ENCODE data around the gene SLC35A5. TPM values are rescaled to one million over a fixed set of nuclear protein-coding genes. Genes with fewer than 3 reads are reported as not detected.
"Not testable (repeated sequence)": the region's sequence is repeated elsewhere in the genome, so short reads cannot be mapped to it uniquely, and the experiment has no call there.

The SLC35A5 gene
- total RNA-seq, 4 donors from 2014 or later = 11.5 to 73.4 (median 40.4) TPM

DNA sequence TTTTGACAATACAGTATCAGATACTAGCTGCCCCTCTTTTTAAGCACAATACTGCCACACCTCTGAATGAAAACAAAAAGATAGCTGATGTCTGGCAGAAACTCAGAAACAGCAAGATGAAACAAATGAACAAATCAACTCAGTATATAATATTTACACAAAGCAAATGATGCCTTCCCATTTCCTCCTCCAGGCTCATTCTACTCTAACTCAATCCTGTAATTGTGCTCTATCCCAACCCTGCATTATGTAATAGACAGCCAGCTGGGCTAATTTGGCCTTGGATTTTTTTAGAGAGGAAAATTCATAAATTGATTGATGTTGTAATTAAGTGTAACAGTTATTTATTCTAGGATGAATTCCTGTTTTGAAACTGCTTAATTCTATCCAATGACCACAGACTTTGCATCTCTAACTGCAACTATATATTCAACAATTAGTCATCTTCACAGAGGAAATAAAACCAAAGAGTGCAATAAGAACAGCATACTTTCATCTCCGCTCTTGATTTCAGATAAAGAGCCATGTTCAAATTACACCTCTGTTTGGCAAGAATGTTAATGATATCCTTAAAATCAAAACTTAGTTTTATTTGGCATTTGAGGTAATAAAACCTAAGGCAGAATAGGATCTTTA is 6.2 kb upstream of the SLC35A5 start:
- Histone ChIP-seq H3K27me3 (no peaks in the 10 kb centered on the region), H3K4me1 (peaks cover 0 to 8% of the 10 kb centered on the region in 2 donors), H3K36me3 (no peaks in the 10 kb centered on the region), H3K9me3 (no peaks in the 10 kb centered on the region), H3K4me3 (no peak overlapping the region), H3K27ac (no peak overlapping the region)
- intact Hi-C loops (cut with DNase I; ENCODE audit: low total_unique reads) = no loop called here
- no peak for TF ChIP-seq POLR2A (IDR thresholded peaks at IDR 0.05)
- TF ChIP-seq, protein P1, sequence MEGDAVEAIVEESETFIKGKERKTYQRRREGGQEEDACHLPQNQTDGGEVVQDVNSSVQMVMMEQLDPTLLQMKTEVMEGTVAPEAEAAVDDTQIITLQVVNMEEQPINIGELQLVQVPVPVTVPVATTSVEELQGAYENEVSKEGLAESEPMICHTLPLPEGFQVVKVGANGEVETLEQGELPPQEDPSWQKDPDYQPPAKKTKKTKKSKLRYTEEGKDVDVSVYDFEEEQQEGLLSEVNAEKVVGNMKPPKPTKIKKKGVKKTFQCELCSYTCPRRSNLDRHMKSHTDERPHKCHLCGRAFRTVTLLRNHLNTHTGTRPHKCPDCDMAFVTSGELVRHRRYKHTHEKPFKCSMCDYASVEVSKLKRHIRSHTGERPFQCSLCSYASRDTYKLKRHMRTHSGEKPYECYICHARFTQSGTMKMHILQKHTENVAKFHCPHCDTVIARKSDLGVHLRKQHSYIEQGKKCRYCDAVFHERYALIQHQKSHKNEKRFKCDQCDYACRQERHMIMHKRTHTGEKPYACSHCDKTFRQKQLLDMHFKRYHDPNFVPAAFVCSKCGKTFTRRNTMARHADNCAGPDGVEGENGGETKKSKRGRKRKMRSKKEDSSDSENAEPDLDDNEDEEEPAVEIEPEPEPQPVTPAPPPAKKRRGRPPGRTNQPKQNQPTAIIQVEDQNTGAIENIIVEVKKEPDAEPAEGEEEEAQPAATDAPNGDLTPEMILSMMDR (IDR thresholded peaks at IDR 0.05) = no peak
- no peak for DNase-seq

DNA sequence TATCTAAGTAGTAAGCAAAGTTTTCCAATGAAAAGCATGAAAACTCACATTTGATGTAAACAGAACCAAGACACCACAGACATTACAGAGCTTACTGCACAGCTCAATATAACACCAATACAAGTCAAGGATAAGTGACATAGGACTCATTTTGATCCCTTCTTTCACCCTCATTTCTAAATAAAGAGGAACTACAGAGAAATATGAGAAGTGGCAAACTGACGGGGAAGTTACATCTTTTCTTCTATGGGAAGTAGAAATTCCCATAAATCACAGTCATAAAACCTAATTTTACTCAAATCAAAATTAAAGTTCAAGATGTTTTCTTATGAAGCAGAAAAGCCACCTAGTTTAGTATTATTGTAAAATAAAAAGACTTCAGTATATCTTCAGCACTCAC is 3.9 kb upstream of the SLC35A5 start:
- no peaks in the 10 kb centered on the region for H3K9me3 ChIP-seq
- no peak for DNase-seq
- intact Hi-C loops (cut with DNase I; ENCODE audit: low total_unique reads) = no loop called here
- TF ChIP-seq, protein P1 (IDR thresholded peaks at IDR 0.05) = no peak
- no peak overlapping the region for H3K27ac ChIP-seq
- peaks cover 0 to 8% of the 10 kb centered on the region in 2 donors for H3K4me1 ChIP-seq
- no peaks in the 10 kb centered on the region for H3K36me3 ChIP-seq
- no peak overlapping the region for H3K4me3 ChIP-seq
- H3K27me3 ChIP-seq = no peaks in the 10 kb centered on the region

DNA sequence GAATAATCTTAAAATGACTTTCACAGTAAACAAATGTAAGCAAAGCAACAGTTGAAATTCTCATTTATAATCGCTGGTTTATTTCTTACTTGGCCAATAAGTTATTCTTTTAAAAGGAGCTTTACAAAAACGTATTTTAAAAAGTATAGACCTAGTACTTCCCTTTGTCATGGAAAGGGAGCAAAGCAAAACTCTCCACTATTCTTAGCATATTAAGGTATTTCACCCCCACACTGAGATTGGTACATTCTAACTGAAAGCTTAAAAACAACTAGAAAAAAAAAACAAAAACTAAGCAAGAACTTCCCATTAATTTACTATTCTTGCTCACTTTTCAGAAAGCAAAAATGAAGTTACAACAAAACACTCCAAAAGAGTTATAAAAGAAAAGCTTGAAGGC is 1.5 kb upstream of the SLC35A5 start:
- Histone ChIP-seq H3K27me3 (no peaks in the 10 kb centered on the region), H3K27ac (peak overlapping the region in 1 of 2 donors; percentile 94), H3K36me3 (no peaks in the 10 kb centered on the region), H3K4me3 (peak overlapping the region; percentile 76 to 89), H3K9me3 (no peaks in the 10 kb centered on the region), H3K4me1 (peaks cover 0 to 8% of the 10 kb centered on the region in 2 donors)
- DNase-seq = no peak
- intact Hi-C loops (cut with DNase I; ENCODE audit: low total_unique reads) = no loop called here
- TF ChIP-seq, protein P1 (IDR thresholded peaks at IDR 0.05) = no peak
- no peak for TF ChIP-seq POLR2A (IDR thresholded peaks at IDR 0.05)

DNA sequence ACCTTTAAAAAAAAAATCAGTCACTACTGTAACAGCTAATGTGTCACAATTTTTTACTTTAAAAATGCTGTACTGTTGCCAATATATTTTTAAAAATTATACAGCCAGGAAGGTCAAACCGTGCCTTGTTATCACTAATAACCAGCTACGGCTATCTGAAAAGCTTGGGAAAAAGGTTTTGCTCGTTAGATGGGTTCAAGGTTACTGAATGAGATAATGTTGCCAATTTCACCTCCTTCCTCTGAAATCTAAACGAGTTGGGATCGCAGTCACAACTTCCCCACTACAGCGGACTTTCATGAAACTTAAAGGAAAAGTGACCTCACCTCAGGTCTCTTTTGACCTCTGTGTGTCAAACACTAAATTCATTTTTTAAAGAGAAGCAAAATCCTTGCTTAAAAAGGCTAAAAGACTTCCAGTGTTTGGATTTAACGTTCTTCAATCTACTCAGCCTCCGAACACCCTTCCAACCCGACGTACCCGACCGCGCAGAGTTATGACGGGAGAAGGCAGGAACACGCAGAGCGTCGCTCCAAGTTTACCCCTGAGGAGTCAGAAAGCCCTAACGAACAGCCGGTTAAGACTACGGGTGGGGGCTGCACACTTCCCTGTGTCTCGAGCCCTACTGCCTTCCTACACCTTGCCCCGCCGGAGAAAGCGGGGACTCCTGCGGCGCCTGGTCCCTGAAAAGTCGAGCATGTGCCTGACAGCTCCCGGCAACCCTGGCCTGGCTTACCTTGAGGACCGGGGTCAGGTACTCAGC is 943 bp upstream of the SLC35A5 start:
- Histone ChIP-seq H3K27ac (peak overlapping the region; percentile 94 to 98), H3K4me3 (peak overlapping the region; percentile 76 to 89), H3K9me3 (no peaks in the 10 kb centered on the region), H3K4me1 (peaks cover 0 to 8% of the 10 kb centered on the region in 2 donors), H3K27me3 (no peaks in the 10 kb centered on the region), H3K36me3 (no peaks in the 10 kb centered on the region)
- DNase-seq = peak; percentile 52 to 59
- intact Hi-C loops (cut with DNase I; ENCODE audit: low total_unique reads) = no loop called here
- no peak for TF ChIP-seq POLR2A (IDR thresholded peaks at IDR 0.05)
- TF ChIP-seq, protein P1 (IDR thresholded peaks at IDR 0.05) = no peak

DNA sequence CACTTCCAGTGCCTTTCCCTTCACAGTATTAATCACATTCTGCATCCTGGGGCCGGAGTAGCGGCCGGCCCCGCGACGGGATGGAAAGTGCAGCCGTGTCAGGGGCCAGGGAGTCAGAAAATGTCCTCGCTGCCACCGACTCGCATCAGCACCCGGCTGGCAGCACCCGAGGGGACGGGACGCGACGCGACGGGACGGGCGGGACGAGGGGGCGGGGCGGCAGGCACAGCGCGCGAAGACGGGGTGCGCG is 436 bp upstream of the SLC35A5 start:
- no peak for DNase-seq
- TF ChIP-seq POLR2A (IDR thresholded peaks at IDR 0.05) = no peak
- TF ChIP-seq, protein P1 (IDR thresholded peaks at IDR 0.05) = no peak
- H3K4me3 ChIP-seq = peak overlapping the region; percentile 76 to 89
- no peaks in the 10 kb centered on the region for H3K9me3 ChIP-seq
- peaks cover 0 to 8% of the 10 kb centered on the region in 2 donors for H3K4me1 ChIP-seq
- no peaks in the 10 kb centered on the region for H3K36me3 ChIP-seq
- intact Hi-C loops (cut with DNase I; ENCODE audit: low total_unique reads) = no loop called here
- peak overlapping the region; percentile 94 to 98 for H3K27ac ChIP-seq
- H3K27me3 ChIP-seq = no peaks in the 10 kb centered on the region

DNA sequence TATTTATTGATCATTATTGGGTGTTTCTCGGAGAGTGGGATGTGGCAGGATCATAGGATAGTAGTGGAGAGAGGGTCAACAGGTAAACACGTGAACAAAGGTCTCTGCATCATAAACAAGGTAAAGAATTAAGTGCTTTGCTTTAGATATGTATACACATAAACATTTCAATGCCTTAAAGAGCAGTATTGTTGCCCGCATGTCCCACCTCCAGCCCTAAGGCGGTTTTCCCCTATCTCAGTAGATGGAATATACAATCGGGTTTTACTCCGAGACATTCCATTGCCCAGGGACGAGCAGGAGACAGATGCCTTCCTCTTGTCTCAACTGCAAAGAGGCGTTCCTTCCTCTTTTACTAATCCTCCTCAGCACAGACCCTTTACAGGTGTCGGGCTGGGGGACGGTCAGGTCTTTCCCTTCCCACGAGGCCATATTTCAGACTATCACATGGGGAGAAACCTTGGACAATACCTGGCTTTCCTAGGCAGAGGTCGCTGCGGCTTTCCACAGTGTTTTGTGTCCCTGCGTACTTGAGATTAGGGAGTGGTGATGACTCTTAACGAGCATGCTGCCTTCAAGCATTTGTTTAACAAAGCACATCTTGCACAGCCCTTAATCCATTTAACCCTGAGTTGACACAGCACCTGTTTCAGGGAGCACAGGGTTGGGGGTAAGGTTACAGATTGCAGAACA is 2.5 kb downstream of the SLC35A5 start:
- H3K9me3 ChIP-seq; intact Hi-C loops (cut with DNase I; ENCODE audit: low total_unique reads); H3K4me3 ChIP-seq; H3K36me3 ChIP-seq; H3K27ac ChIP-seq; H3K27me3 ChIP-seq; DNase-seq; H3K4me1 ChIP-seq: not testable (repeated sequence)

Data from uterus (tissue), 4 donors.